ENCODE results near the gene MFN2.

DNA sequence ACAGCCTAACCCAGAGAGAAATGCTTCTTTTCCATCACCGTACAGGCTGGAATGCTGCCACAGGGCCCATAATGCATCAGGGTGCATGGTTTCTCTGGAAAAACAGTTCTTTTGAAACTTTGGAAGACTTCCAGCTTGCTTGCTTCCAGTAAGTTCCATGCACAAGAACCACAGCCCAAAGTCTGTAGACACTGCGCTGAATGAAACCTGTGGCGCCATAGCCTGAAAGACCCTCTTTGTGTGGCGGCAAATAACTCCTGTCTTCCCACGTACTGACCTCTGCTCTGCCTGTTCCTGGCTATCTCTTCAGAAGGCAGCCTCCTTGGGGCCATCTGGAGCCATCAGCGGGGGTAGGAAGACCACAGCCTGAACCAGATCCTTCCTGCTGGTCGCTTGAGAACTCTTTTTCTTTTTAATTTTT lies 54.1 kb downstream of the MFN2 start:
- TF ChIP-seq, protein P1, sequence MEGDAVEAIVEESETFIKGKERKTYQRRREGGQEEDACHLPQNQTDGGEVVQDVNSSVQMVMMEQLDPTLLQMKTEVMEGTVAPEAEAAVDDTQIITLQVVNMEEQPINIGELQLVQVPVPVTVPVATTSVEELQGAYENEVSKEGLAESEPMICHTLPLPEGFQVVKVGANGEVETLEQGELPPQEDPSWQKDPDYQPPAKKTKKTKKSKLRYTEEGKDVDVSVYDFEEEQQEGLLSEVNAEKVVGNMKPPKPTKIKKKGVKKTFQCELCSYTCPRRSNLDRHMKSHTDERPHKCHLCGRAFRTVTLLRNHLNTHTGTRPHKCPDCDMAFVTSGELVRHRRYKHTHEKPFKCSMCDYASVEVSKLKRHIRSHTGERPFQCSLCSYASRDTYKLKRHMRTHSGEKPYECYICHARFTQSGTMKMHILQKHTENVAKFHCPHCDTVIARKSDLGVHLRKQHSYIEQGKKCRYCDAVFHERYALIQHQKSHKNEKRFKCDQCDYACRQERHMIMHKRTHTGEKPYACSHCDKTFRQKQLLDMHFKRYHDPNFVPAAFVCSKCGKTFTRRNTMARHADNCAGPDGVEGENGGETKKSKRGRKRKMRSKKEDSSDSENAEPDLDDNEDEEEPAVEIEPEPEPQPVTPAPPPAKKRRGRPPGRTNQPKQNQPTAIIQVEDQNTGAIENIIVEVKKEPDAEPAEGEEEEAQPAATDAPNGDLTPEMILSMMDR (IDR thresholded peaks at IDR 0.05) = no peak
- TF ChIP-seq POLR2A (IDR thresholded peaks at IDR 0.05) = no peak
